Measurements from ENCODE around the gene UBE2J2. TPM values are rescaled to one million over a fixed set of nuclear protein-coding genes. Genes with fewer than 3 reads are reported as not detected.

UBE2J2 gene
- total RNA-seq, 3 donors from 2014 or later (not counting 1 experiment from before 2014, with no cell fraction given): 66.0 to 84.2 (median 78.1) TPM

- Histone ChIP-seq H3K4me1 (ENCODE audit: control insufficient read depth, insufficient read depth, low read length) (peaks cover 11% of the 10 kb centered on the region), H3K9me3 (ENCODE audit: control insufficient read depth, insufficient read depth, low read length) (no peaks in the 10 kb centered on the region), H3K4me3 (ENCODE audit: low read length) (no peak overlapping the region), H3K36me3 (ENCODE audit: control insufficient read depth, insufficient read depth, low read length) (no peaks in the 10 kb centered on the region), H3K27ac (ENCODE audit: low read length) (no peak overlapping the region), H3K27me3 (ENCODE audit: control insufficient read depth, insufficient read depth, low read length) (peaks cover 4% of the 10 kb centered on the region)
- Mint-ChIP-seq H3K9me3 (no peaks in the 10 kb centered on the region), H3K4me3 (no peak overlapping the region), H3K27ac (no peak overlapping the region), H3K36me3 (no peaks in the 10 kb centered on the region), H3K4me1 (no peaks in the 10 kb centered on the region), H3K27me3 (ENCODE audit: low read depth in 2 of 2) (no peaks in the 10 kb centered on the region)
- DNase-seq (no peak), ATAC-seq (no peak)
- TF ChIP-seq CTCF (IDR thresholded peaks at IDR 0.05): no peak
- intact Hi-C loops (cut with micrococcal nuclease): no loop called here
- 71% methylated on average over 3 of the region's 11 CpGs for WGBS (ENCODE audit: insufficient coverage)
These were observed 33.3 kb downstream of the UBE2J2 start for GRCh38 chr1:1240348-1240732.

GRCh38 chr1:1239614-1240347 lies 33.9 kb downstream of the UBE2J2 start:
- peaks cover 3% of the 10 kb centered on the region for H3K36me3 ChIP-seq (ENCODE audit: control insufficient read depth, insufficient read depth, low read length)

GRCh38 chr1:1239227-1239613 lies 34.4 kb downstream of the UBE2J2 start:
- DNase-seq (no peak), ATAC-seq (no peak)
- peaks cover 11% of the 10 kb centered on the region for H3K4me1 ChIP-seq (ENCODE audit: control insufficient read depth, insufficient read depth, low read length)
- Mint-ChIP-seq H3K36me3 (no peaks in the 10 kb centered on the region), H3K4me1 (peaks cover 0 to 1% of the 10 kb centered on the region in 2 donors), H3K9me3 (no peaks in the 10 kb centered on the region), H3K27ac (no peak overlapping the region), H3K4me3 (no peak overlapping the region), H3K27me3 (ENCODE audit: low read depth in 2 of 2) (no peaks in the 10 kb centered on the region)
- no peak overlapping the region for H3K27ac ChIP-seq (ENCODE audit: low read length)
- peaks cover 2% of the 10 kb centered on the region for H3K27me3 ChIP-seq (ENCODE audit: control insufficient read depth, insufficient read depth, low read length)
- H3K9me3 ChIP-seq (ENCODE audit: control insufficient read depth, insufficient read depth, low read length): no peaks in the 10 kb centered on the region
- H3K4me3 ChIP-seq (ENCODE audit: low read length): no peak overlapping the region
- peaks cover 5% of the 10 kb centered on the region for H3K36me3 ChIP-seq (ENCODE audit: control insufficient read depth, insufficient read depth, low read length)
- intact Hi-C loops (cut with micrococcal nuclease): no loop called here
- WGBS (ENCODE audit: insufficient coverage): 79% methylated on average over 15 of the region's 15 CpGs
- no peak for TF ChIP-seq CTCF (IDR thresholded peaks at IDR 0.05)

More at GRCh38 chr1:1239614-1240347, 33.9 kb downstream of the UBE2J2 start:
- Mint-ChIP-seq H3K9me3 (no peaks in the 10 kb centered on the region), H3K36me3 (no peaks in the 10 kb centered on the region), H3K4me1 (no peaks in the 10 kb centered on the region), H3K27ac (no peak overlapping the region), H3K27me3 (ENCODE audit: low read depth in 2 of 2) (no peaks in the 10 kb centered on the region), H3K4me3 (no peak overlapping the region)
- Histone ChIP-seq H3K4me3 (ENCODE audit: low read length) (no peak overlapping the region), H3K27me3 (ENCODE audit: control insufficient read depth, insufficient read depth, low read length) (peaks cover 2% of the 10 kb centered on the region), H3K9me3 (ENCODE audit: control insufficient read depth, insufficient read depth, low read length) (no peaks in the 10 kb centered on the region), H3K4me1 (ENCODE audit: control insufficient read depth, insufficient read depth, low read length) (peaks cover 11% of the 10 kb centered on the region), H3K27ac (ENCODE audit: low read length) (no peak overlapping the region)
- intact Hi-C loops (cut with micrococcal nuclease): no loop called here
- TF ChIP-seq CTCF (IDR thresholded peaks at IDR 0.05): no peak
- WGBS (ENCODE audit: insufficient coverage): 67% methylated on average over 30 of the region's 30 CpGs
- ATAC-seq: no peak
- no peak for DNase-seq

- H3K36me3 Mint-ChIP-seq: no peaks in the 10 kb centered on the region
- H3K9me3 Mint-ChIP-seq: no peaks in the 10 kb centered on the region
- no peaks in the 10 kb centered on the region for H3K27me3 Mint-ChIP-seq (ENCODE audit: low read depth in 2 of 2)
- intact Hi-C loops (cut with micrococcal nuclease): no loop called here
- H3K27ac Mint-ChIP-seq: no peak overlapping the region
- H3K4me1 Mint-ChIP-seq: peaks cover 5% of the 10 kb centered on the region in 2 donors
- no peak overlapping the region for H3K27ac ChIP-seq (ENCODE audit: low read length)
- WGBS (ENCODE audit: insufficient coverage): 80% methylated on average over 19 of the region's 19 CpGs
- peaks cover 2% of the 10 kb centered on the region for H3K27me3 ChIP-seq (ENCODE audit: control insufficient read depth, insufficient read depth, low read length)
- H3K36me3 ChIP-seq (ENCODE audit: control insufficient read depth, insufficient read depth, low read length): peaks cover 5% of the 10 kb centered on the region
- no peak overlapping the region for H3K4me3 ChIP-seq (ENCODE audit: low read length)
- H3K9me3 ChIP-seq (ENCODE audit: control insufficient read depth, insufficient read depth, low read length): no peaks in the 10 kb centered on the region
- no peak overlapping the region for H3K4me3 Mint-ChIP-seq
- no peak for TF ChIP-seq CTCF (IDR thresholded peaks at IDR 0.05)
- no peak for ATAC-seq
- DNase-seq: no peak
- peaks cover 12% of the 10 kb centered on the region for H3K4me1 ChIP-seq (ENCODE audit: control insufficient read depth, insufficient read depth, low read length)
These were observed 34.9 kb downstream of the UBE2J2 start for GRCh38 chr1:1238702-1239178.

Data from natural killer cell (primary cell).